ENCODE results near the gene PTPN6. TPM values are rescaled to one million over a fixed set of nuclear protein-coding genes. Genes with fewer than 3 reads are reported as not detected.

Gene PTPN6
- polyA plus RNA-seq, 1 donor from 2014 or later: not detected

GRCh38 chr12:7004287-7004803, 53.2 kb downstream of the PTPN6 start:
- no peaks in the 10 kb centered on the region for H3K9me2 ChIP-seq (ENCODE audit: insufficient read depth, low read length)
- H3K9ac ChIP-seq (ENCODE audit: low read length): no peak overlapping the region
- no peaks in the 10 kb centered on the region for H3K36me3 ChIP-seq (ENCODE audit: insufficient read depth, low read length)
- no peaks in the 10 kb centered on the region for H3K27me3 ChIP-seq (ENCODE audit: insufficient read depth, low read depth, low read length)
- H4K20me1 ChIP-seq (ENCODE audit: insufficient read depth): no peaks in the 10 kb centered on the region
- no peak overlapping the region for H3K27ac ChIP-seq (ENCODE audit: low read length)
- no peaks in the 10 kb centered on the region for H3K9me3 ChIP-seq (ENCODE audit: low read length)
- no peak overlapping the region for H3K4me2 ChIP-seq (ENCODE audit: low read length)
- H3K79me2 ChIP-seq (replicated peaks; ENCODE audit: insufficient read depth, low read length): no peaks in the 10 kb centered on the region
- H3K4me3 ChIP-seq (ENCODE audit: low read length): no peak overlapping the region
- H2AFZ ChIP-seq (ENCODE audit: low read depth, low read length): no peak overlapping the region
- no peak for TF ChIP-seq REST (IDR thresholded peaks at IDR 0.05; ENCODE audit: borderline replicate concordance)
- TF ChIP-seq POLR2AphosphoS5 (IDR thresholded peaks at IDR 0.05): no peak
- TF ChIP-seq SMC3 (conservative IDR thresholded peaks at IDR 0.05; ENCODE audit: poor library complexity): no peak
- no peak for TF ChIP-seq EP300 (conservative IDR thresholded peaks at IDR 0.05; ENCODE audit: poor library complexity, severe bottlenecking)
- no peak for TF ChIP-seq TAF1 (IDR thresholded peaks at IDR 0.05; ENCODE audit: low read depth)
- no peak for TF ChIP-seq EZH2 (IDR thresholded peaks at IDR 0.05; ENCODE audit: borderline replicate concordance, insufficient read depth, low read length, poor library complexity, severe bottlenecking)
- TF ChIP-seq MXI1 (conservative IDR thresholded peaks at IDR 0.05; ENCODE audit: poor library complexity, severe bottlenecking): no peak
- TF ChIP-seq RAD21 (conservative IDR thresholded peaks at IDR 0.05): no peak
- no peak for TF ChIP-seq CTCF (IDR thresholded peaks at IDR 0.05; ENCODE audit: poor library complexity, severe bottlenecking)
- H3F3A ChIP-seq (ENCODE audit: insufficient read depth, low read length, poor library complexity, severe bottlenecking): no peaks in the 10 kb centered on the region

GRCh38 chr12:7004840-7005239, 53.7 kb downstream of the PTPN6 start:
- H4K20me1 ChIP-seq (ENCODE audit: insufficient read depth): no peaks in the 10 kb centered on the region
- no peaks in the 10 kb centered on the region for H3K9me2 ChIP-seq (ENCODE audit: insufficient read depth, low read length)
- H3K4me3 ChIP-seq (ENCODE audit: low read length): no peak overlapping the region
- TF ChIP-seq MXI1 (conservative IDR thresholded peaks at IDR 0.05; ENCODE audit: poor library complexity, severe bottlenecking) (no peak), CTCF (IDR thresholded peaks at IDR 0.05; ENCODE audit: poor library complexity, severe bottlenecking) (no peak), POLR2AphosphoS5 (IDR thresholded peaks at IDR 0.05) (no peak), REST (IDR thresholded peaks at IDR 0.05; ENCODE audit: borderline replicate concordance) (no peak), EP300 (conservative IDR thresholded peaks at IDR 0.05; ENCODE audit: poor library complexity, severe bottlenecking) (no peak), EZH2 (IDR thresholded peaks at IDR 0.05; ENCODE audit: borderline replicate concordance, insufficient read depth, low read length, poor library complexity, severe bottlenecking) (no peak), SMC3 (conservative IDR thresholded peaks at IDR 0.05; ENCODE audit: poor library complexity) (no peak), RAD21 (conservative IDR thresholded peaks at IDR 0.05) (no peak), TAF1 (IDR thresholded peaks at IDR 0.05; ENCODE audit: low read depth) (no peak)
- no peak overlapping the region for H3K9ac ChIP-seq (ENCODE audit: low read length)
- no peak overlapping the region for H3K4me2 ChIP-seq (ENCODE audit: low read length)
- H2AFZ ChIP-seq (ENCODE audit: low read depth, low read length): no peak overlapping the region
- H3K27me3 ChIP-seq (ENCODE audit: insufficient read depth, low read depth, low read length): no peaks in the 10 kb centered on the region
- no peaks in the 10 kb centered on the region for H3K36me3 ChIP-seq (ENCODE audit: insufficient read depth, low read length)
- no peaks in the 10 kb centered on the region for H3K79me2 ChIP-seq (replicated peaks; ENCODE audit: insufficient read depth, low read length)
- H3F3A ChIP-seq (ENCODE audit: insufficient read depth, low read length, poor library complexity, severe bottlenecking): no peaks in the 10 kb centered on the region
- no peaks in the 10 kb centered on the region for H3K9me3 ChIP-seq (ENCODE audit: low read length)
- H3K27ac ChIP-seq (ENCODE audit: low read length): no peak overlapping the region
